SK-MEL-5 (cell line): Measurements from ENCODE around the gene CCDC192. TPM values are rescaled to one million over a fixed set of nuclear protein-coding genes. Genes with fewer than 3 reads are reported as not detected.

ENCODE experiments used
- DNase-seq: peaks from one replicate; pipeline ENCODE4 v3.0.0-alpha.2; 2016; ENCODE audit warnings: low read depth, low spot score
- in situ Hi-C: cut with HindIII; loops from 2 replicates; pipeline ENCODE4 v1.10.0; 2016; ENCODE audit warnings: low sequenced_read_pairs, high pct_unique_total_duplicates, low pct_unique_long_range_greater_than_20kb
- total RNA-seq: library from RNA; depleted of rRNA; stranded (reverse); fragments of >200 nt; shearing (Covaris generic); gene quantifications from 2 replicates; pipeline ENCODE4 v1.2.3, GENCODE V29; 2014; rRNA removed

Gene CCDC192
- total RNA-seq, 1 experiment from 2014 or later = not detected

- in situ Hi-C loops = no loop called here
- DNase-seq = no peak
Measured at GRCh38 chr5:127987354-127988145, 284.4 kb downstream of the CCDC192 start.

- in situ Hi-C loops = no loop called here
- peak; percentile 11 for DNase-seq
Measured at GRCh38 chr5:127988146-127988760, 285.1 kb downstream of the CCDC192 start.

Other genes with a start within 250 kb of the CCDC192 start
- gene PRRC1, start 185.8 kb upstream of the CCDC192 start, total RNA-seq = 36.5 and 41.4 TPM in 2 replicates
- not detected in 2 replicates for gene CTXN3, start 54.3 kb upstream of the CCDC192 start, total RNA-seq